ENCODE results near the gene BEND6.
"Not testable (repeated sequence)": the region's sequence is repeated elsewhere in the genome, so short reads cannot be mapped to it uniquely, and the experiment has no call there.

The BEND6 gene

GRCh38 chr6:57033228-57033627 lies 78.3 kb downstream of the BEND6 start:
- no peak for DNase-seq (ENCODE audit: low spot score)

DNA sequence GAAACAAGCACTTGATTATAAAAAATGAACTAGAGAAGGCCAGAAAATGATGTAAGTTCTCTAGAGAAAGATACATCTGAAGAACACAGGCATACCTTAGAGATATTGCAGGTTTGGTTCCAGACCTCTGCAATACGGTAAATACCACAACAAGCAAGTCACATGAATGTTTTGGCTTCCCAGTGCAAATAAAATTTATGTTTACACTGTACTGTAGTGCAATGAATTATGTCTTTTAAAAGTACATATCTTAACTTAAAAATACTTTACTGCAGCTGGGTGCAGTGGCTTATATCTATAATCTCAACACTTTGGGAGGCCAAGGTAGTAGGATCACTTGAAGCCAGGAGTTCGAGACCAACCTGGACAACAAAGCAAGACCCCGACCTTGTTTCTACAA lies 80.6 kb downstream of the BEND6 start:
- no peak for DNase-seq (ENCODE audit: low spot score)

GRCh38 chr6:57038906-57039305 lies 84.0 kb downstream of the BEND6 start:
- no peak for DNase-seq (ENCODE audit: low spot score)

DNA sequence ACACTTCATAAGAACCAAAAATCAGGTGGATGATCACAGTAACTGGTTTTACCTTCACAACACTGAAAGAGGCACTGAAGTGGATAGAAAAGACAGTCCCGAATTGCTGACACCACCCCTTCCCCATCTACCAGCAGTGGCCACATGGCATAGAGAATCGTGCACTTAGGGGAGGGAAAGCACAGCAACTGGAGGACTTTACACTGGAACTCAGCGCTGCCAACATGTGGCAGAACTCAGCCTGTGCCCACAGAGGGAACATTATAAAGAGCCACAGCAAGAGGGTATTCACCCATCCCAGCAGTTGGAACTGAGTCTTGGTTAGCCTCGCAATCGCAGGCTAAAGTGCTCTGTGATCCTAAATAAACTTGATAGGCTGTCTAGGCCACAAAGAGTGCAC lies 85.1 kb downstream of the BEND6 start:
- DNase-seq (ENCODE audit: low spot score): peak; percentile 10

DNA sequence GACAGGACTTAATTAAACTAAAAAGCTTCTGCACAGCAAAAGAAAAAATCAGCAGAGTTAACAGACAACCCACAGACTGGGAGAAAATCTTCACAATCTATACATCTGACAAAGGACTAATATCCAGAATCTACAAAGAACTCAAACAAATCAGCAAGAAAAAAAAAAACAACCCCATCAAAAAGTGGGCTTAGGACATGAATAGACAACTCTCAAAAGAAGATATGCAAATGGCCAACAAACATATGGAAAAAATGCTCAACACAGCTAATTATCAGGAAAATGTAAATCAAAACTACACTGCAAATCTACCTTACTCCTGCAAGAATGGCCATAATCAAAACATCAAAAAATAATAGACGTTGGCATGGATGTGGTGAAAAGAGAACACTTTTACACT lies 89.2 kb downstream of the BEND6 start:
- DNase-seq (ENCODE audit: low spot score): not testable (repeated sequence)

DNA sequence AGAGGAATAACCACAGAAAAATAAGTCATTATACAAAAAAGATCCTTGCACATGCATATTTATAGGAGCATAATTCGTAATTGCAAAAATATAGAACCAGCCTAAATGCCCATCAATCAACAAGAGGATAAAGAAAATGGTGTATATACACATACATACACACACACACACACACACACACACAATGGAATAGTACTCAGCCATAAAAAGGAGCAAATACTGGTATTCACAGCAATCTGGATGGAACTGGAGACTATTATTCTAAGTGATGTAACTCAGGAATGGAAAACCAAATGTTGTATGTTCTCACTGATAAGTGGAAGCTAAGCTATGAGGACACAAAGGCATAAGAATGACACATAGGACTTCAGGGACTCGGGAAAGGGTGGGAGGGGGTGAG lies 89.7 kb downstream of the BEND6 start:
- DNase-seq (ENCODE audit: low spot score): no peak

DNA sequence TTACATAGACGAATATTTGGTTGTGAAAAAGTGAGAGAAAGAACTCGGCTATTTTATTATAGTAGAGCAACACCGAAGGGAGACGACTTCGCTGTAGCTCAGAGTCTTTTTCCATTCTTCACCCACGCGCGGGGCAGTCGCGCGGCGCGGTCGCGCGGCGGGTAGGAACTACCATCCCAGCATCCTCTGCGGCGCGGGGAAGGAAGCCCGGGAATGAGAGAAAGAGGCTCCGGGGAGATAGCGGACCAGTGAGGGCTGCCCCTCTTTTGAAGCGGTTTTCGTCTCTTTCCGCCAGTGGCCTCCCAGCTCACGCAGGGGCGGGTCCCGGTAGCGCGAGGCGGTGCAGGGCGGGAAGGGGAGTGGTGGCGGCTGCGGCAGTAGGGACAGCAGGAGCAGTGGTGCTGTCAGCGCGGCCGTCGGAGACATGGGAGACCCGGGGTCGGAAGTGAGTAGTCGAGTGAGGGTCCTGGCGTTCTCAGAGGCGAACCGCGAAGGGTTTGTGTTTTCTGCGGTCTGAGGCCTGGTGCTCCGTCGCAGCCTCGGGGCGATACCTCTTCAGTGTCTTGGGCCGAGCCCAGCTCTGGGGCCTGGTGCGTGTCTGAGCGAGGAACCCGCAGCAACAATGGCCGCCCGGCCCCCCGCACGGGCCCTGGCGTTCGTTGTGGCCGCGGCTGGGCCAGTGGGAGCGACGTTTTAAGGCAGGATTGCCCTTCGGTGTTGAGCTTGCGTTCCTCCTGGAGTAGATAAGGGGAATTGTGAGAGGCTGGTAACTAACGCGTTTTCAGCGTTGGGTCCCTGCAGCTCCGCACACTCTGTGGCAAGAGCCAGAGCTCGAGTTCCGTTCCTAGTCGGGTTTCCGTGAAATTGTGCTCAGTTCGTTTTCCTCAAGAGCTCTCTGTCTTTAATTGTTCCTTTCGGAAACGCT lies 91.7 kb downstream of the BEND6 start, which contains the start of gene KIAA1586:
Gene KIAA1586 (plus strand): TSS at position 362 of the 925 bp plus-strand sequence. CDS start 63 bp downstream, at position 425.
- peak; percentile 90 for DNase-seq (ENCODE audit: low spot score)

DNA sequence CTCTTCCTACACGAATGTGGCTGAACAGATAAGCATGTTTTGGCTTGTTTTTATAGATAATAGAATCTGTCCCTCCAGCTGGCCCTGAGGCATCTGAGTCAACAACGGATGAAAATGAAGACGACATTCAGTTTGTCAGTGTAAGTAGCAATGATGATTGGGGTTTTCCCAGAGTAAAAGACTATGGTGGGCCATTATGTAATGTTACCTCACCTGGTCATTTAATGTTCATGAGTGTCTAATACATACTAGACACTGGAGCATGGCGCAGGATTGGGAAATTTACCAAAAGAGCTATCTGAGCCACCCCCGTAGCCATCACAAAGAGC lies 92.3 kb downstream of the BEND6 start:
- not testable (repeated sequence) for DNase-seq (ENCODE audit: low spot score)

DNA sequence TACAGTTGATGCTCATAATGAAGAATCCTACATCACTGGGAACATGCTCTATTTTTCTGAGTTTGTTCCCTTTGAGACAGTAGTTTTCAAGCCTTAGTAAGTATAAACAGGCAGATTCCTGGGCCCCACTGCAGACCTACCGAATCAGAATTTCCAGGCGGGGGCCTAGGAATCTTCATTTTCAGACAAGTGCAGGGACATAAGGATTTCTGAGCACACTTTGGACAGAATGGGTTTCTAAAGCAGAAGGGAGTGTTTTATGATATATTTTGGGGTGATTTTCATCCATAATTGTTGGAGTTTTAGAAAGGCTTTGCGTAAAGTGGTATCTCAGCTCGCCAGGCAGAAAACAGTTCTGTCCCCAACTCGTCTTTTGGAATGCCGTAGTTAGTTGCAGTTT lies 93.0 kb downstream of the BEND6 start:
- DNase-seq (ENCODE audit: low spot score): not testable (repeated sequence)

DNA sequence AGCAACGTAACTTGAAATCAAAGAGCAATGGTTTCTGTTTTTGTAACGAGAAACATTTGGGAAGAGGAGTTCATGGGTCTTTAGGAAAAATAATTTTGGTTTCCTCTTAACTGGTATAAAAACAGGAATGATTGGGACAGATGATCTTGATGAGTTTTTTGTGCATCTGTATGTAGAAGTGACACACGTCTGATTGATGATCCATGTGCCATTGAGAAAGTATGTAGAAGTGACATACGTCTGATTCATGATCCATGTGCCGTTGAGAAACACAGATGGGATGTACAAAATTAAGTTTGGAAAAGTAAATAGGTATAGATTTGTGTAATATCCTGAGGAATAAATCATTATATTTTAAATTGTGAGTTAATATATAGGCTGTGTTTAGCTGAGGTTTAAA lies 93.7 kb downstream of the BEND6 start:
- DNase-seq (ENCODE audit: low spot score): no peak

GRCh38 chr6:57063847-57064246 lies 108.9 kb downstream of the BEND6 start:
- DNase-seq (ENCODE audit: low spot score): no peak

DNA sequence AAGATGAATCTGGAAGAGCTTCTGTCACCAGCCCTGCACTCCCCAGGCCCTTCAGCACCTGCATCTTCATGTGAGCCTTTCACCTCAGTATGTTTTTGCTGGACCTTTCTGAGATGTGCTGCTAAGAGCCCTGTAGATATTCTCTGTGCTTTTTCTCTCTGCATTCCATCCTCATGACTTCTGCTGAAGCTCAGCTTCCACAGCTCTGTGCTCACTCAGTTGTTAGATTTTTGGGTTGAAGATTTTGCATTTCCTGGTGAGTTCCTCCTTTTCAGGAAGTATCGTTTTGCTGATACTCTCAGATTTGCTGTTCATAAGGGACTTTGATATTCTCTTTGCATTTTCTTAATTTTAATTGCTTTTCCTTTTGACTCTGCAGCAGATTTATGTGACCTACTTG lies 109.9 kb downstream of the BEND6 start:
- peak; percentile 49 for DNase-seq (ENCODE audit: low spot score)

DNA sequence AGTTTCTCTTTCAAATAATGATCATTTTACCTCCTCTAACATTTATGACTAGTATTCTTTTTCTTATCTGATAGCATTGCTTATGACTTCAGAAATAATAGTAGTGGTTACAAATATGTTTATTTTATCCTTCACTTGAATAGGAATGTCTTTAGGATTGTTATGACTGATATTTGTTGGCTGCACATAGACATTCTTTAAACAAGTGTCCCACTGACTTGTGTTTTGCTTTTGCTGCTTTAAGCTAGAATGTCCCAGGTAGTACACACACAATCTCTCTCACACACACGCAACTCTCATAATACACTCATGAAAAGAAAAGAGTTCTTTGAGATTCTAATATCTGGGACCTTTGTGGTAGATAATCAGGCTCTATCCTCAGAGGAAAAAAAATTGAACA lies 113.2 kb downstream of the BEND6 start:
- DNase-seq (ENCODE audit: low spot score): no peak

DNA sequence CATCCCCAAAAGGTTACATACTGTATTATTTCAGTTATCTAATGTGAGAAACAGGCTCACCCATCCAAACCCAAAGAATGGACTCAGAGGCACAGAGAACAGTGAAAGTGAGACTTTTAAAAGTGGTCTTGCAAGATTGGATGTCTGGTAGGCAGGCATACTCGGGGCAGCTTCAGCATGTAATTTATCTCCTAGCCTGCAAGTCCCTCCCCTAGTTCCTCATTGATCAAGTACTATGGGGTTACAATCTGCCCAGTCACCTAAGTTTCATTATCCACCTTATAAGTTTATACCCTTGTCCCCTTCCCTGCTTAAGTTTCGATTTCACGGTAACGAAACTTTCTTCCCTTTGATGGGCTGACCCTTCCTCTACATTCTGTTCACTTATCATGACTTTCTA lies 114.3 kb downstream of the BEND6 start:
- no peak for DNase-seq (ENCODE audit: low spot score)

DNA sequence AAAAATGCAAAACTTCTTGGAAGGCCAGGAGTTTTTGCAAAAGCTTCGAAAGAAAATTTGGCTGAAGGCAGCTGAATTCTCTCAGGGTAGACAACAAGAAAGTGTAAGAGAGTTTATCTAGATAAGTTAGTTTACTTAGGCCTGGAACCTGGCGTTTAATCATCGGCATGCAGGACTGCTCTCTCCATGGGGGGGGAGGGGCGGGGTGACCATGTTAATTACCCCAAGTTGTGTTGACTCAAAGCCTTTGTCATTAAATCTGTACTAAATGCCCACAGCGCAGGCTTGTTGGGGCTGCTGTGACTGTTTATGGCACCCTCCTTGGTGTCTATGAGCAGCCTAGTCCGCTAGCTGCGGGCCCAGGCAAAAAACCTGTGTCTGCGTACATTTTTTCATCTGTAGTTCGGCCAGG lies 115.0 kb downstream of the BEND6 start:
- no peak for DNase-seq (ENCODE audit: low spot score)

DNA sequence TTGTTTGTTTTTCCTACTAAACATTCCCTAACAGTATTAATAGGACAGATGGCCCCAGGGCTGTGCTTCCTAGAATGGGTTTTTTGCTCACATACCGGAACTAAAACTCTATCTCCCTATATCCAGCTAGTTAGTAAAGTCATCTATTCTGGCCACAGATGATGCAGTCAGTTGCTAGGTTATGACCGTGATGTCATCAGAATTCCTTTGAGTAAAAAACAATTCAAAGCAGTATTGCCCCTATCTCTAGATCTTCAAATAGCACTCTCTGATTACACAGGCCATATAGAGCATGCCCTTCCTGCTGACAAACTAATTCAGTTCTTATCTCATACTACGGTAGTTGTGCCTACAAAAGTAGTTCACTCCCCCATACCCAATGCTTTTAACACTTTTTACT lies 117.2 kb downstream of the BEND6 start:
- DNase-seq (ENCODE audit: low spot score): no peak

DNA sequence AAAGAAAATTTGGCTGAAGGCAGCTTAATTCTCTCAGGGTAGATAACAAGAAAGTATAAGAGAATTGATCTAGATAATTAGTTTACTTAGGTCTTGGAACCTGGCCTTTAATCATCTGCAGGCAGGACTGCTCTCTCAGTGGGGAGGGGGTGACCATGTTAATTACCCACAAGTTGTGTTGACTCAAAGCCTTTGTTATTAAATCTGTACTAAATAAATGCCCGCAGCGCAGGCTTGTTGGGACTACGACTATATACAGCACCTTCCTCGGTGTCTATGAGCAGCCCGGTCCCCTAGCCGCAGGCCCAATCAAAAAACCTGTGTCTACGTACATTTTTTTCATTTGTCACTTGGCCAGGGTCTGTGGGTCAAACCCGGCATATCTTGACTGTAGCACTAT lies 119.5 kb downstream of the BEND6 start:
- no peak for DNase-seq (ENCODE audit: low spot score)

DNA sequence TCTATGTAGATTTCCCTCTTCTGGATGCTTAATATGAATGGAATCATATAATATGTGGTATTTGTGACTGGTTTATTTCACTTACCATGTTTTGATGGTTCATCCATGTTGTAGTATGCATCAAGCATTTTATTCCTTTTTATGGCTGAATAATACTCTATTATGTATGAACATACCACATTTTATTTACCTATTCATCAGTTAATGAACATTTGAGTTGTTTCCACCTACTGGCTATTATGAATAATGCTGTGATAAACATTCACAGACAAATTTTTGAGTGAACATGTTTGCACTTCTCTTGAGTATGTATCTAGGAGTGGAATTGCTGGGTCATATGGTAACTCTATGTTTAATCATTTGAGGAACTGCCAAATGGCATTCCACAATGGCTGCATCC lies 120.2 kb downstream of the BEND6 start:
- no peak for DNase-seq (ENCODE audit: low spot score)

Measured in kidney tubule cell (primary cell).